GM12801 (cell line): ENCODE data around the gene KLHDC4.

Source experiments
- TF ChIP-seq, protein P1 (sequence below): IDR thresholded peaks from one replicate; pipeline ENCODE4 v1.5.1; 2011; ENCODE audit warnings: control low read depth; ENCODE audit not compliant: insufficient read length; ENCODE audit errors: extremely low read depth

The KLHDC4 gene

DNA sequence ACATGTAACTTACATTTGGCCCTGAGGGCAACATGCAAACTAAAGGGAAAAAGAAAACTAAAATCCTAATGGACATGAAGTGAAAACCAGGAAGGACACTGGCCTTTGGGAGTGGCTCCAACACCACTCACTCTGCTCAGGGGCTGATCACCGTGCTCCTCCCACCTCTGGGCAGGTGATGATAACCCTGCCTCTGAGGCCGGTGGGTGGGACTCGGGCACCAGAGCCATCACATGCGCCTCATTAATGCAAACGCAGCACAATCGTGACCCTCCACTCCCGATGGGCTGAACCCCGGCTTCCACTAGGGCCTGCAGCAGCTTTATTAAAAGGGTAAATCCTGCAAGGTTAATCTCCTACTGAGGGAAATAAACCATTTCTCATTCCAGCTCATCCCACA lies 4.7 kb downstream of the KLHDC4 start:
- TF ChIP-seq, protein P1, sequence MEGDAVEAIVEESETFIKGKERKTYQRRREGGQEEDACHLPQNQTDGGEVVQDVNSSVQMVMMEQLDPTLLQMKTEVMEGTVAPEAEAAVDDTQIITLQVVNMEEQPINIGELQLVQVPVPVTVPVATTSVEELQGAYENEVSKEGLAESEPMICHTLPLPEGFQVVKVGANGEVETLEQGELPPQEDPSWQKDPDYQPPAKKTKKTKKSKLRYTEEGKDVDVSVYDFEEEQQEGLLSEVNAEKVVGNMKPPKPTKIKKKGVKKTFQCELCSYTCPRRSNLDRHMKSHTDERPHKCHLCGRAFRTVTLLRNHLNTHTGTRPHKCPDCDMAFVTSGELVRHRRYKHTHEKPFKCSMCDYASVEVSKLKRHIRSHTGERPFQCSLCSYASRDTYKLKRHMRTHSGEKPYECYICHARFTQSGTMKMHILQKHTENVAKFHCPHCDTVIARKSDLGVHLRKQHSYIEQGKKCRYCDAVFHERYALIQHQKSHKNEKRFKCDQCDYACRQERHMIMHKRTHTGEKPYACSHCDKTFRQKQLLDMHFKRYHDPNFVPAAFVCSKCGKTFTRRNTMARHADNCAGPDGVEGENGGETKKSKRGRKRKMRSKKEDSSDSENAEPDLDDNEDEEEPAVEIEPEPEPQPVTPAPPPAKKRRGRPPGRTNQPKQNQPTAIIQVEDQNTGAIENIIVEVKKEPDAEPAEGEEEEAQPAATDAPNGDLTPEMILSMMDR, result no peak

DNA sequence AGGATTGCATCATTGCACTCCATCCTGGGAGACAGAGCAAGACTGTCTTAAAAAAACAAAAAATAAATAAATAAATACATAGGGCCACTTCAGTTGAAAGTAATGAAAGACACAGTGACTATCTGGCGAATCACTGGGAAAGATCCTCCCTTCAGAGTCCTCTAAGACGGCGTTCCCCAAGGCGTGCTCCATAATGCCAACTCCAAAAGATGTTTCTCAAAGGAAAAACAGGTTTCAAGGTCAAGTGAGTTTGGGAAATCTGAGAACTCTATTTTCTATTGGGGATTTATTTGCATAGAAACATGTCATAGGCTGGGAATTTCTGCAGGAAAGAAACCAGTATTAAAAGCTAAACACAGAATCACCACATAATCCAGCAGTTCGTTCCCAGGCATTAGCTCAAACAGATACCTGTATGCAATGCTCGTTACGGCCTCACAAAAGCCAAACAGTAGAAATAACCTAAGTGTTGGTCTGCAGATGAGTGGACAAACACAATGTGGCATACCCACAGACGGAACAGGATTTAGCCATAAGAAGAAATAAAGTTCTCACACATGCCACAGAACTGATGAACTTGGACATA lies 7.9 kb downstream of the KLHDC4 start:
- TF ChIP-seq, protein P1, result no peak

DNA sequence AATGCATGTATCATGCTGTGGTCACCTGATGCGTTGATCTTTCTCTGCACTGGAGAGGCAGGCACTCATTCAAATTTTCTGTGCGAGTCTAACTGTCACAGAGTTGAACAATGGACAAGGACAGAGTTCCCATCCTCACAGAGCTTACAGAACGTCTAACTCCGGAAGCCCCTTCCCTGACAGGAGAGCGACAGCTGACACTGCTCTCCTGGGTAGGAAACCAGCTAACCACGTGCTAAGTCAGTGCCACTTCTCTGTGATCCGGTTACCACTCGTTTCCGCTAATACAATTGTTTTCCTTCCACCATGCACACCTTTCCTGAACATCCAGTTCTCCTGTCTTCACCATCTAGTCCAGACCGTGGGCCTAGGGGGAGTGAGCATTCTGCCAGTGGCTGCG lies 11.3 kb downstream of the KLHDC4 start:
- TF ChIP-seq, protein P1, result no peak

DNA sequence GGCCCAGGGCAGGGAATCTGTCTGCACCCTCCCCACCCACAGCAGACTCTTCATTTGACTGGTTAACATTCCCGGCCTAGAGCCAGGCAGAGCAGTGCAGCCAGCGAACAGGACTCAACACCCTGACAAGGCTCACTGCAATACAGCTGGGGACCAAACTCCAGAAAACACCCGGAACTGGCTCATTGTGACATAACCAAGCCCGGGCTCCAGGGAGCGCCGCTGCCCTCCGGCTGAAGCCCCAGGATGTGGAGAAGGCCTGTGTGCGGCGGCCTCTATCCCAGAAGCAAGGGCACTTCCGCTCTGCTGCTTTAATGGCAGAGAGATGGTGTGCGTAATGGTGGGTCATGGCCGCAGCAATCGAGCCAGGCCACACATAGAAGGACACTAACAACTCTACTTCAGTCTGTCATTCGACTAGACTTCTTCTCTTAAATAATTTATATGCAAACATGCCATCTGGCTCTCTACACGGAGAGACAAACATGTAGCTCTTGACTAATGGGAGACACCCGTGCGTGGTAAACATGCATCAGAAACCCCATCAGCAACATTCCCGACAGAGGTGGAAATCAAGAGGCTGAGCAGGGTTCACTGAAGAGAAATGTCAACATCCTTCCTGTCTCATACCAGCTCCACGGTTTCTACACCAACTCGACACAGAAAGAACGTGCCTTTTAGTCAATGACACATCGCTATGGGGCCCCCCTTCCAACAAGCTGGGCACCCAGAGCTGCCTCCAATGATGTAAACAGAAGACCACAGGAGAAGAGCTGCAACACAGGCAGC lies 18.0 kb downstream of the KLHDC4 start:
- TF ChIP-seq, protein P1, result no peak

DNA sequence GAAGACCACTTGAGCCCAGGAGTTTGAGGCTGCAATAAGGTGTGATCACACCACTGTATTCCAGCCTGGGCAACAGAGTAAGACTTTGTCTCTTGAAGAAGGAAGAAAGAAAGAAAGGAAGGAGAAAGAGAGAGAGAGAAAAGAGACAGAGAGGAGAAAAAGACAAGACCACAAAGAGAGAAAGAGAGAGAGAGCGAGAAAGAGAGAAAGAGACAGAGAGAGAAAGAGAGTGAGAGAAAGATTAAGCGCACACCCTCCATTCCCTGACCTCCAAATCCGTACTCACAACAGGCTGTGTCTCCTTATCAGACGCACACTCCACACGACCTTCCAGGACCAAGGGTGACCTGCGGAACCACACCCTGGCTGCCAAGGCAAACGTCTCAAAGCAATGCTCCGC lies 19.6 kb downstream of the KLHDC4 start:
- TF ChIP-seq, protein P1, result no peak

DNA sequence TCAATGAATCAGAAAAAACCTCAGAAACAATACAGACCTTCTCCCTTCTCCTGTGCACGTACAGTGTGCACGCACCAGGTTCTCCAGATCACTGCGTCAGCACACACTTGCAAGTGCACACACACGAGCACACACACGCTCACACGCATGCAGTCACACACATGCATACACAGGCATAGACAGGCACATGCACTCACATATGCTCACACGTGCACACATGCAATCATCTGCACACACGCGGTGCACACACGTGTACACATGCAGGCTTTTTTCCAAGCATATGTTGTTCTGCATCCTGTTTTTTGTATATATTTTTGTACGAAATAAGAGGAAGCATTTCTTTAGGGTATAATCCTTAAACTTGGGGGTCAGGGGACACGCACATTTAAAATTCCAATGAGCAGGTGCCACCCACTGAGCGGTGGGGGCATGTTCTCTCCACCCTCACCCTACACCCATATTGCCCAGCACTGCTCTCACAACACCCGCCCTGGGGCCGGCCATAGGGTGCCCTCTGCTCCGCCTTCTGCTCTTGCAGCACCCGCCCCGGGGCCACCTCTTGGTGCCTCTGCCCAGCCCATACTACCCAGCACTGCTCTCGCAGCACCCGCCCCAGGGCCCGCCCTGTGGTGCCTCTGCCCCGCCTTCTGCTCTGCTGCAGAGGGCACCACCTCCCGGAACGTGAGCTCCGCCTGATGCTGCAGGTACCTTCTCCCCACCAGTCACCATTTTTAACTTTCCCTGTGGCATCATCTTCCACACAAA lies 20.9 kb downstream of the KLHDC4 start:
- TF ChIP-seq, protein P1, result no peak

DNA sequence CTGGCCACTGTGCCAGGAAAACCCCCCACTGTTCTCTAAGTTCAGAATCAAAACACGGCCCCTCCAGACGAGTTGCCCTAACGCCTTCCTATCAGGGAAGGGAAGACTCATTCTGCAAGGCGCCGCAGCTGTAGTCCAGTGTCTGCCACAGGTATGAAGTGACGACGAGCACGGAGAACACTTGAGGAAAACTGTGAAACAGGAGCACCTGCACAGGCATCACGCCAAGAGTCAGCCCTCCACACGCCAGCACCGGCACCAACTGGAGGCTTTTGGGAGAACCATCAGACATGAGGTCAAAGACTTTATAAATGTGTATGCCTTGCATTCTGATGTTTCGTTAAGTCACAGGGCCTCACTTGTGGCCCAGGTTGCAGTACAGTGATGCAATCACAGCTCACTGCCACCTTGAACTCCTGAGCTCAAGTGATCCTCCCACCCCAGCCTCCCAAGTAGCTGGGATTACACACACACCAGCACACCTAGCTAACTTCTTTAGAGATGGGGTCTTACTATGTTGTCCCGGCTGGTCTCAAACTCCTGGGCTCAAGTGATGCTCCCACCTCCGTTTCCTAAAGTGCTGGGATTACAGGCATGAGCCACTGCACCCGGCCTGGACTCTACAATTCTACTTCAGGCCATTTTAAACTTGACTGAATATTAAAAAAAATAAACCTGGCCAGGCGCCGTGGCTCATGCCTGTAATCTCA lies 22.9 kb downstream of the KLHDC4 start:
- TF ChIP-seq, protein P1, result no peak
